Small intestine (tissue), 16 donors: ENCODE measurements around the gene SPA17. TPM values are rescaled to one million over a fixed set of nuclear protein-coding genes. Genes with fewer than 3 reads are reported as not detected.

ENCODE experiments used
- DNase-seq, 2 donors: peaks; one replicate each; pipeline versions ENCODE4 v3.0.0 to v3.0.0-alpha.2; 2013
- FAIRE-seq: peaks from 2 replicates; lab custom pipeline; 2012; peaks lifted over from hg19 to GRCh38; lab: Jason Lieb, UNC
- H3K27ac ChIP-seq, 3 donors: one replicate each; pipeline ENCODE4 v1.5.1; 2013; ENCODE audit warnings: low read length in 2 of 3, mild to moderate bottlenecking in 2 of 3, control low read depth in 1 of 3, inconsistent platforms in 1 of 3, low read depth in 1 of 3, moderate library complexity in 1 of 3
- H3K27me3 ChIP-seq, 3 donors: one replicate each; pipeline ENCODE4 v1.6.1; 2013; ENCODE audit warnings: low read length in 3 of 3, inconsistent platforms in 1 of 3; ENCODE audit not compliant: control insufficient read depth in 3 of 3, insufficient read depth in 3 of 3
- H3K36me3 ChIP-seq, 3 donors: one replicate each; pipeline ENCODE4 v1.6.1; 2013; ENCODE audit warnings: low read length in 3 of 3, inconsistent platforms in 1 of 3, low read depth in 1 of 3, mild to moderate bottlenecking in 1 of 3, moderate library complexity in 1 of 3; ENCODE audit not compliant: control insufficient read depth in 3 of 3, insufficient read depth in 2 of 3
- H3K4me1 ChIP-seq, 3 donors: one replicate each; pipeline ENCODE4 v1.6.1; 2013; ENCODE audit warnings: low read length in 2 of 3, inconsistent platforms in 1 of 3, low read depth in 1 of 3, mild to moderate bottlenecking in 1 of 3, moderate library complexity in 1 of 3; ENCODE audit not compliant: control insufficient read depth in 3 of 3, insufficient read depth in 2 of 3
- H3K4me3 ChIP-seq, 3 donors: one replicate each; pipeline ENCODE4 v1.5.1; 2013; ENCODE audit warnings: low read length in 3 of 3, control low read depth in 1 of 3, inconsistent platforms in 1 of 3, low read depth in 1 of 3, mild to moderate bottlenecking in 1 of 3, moderate library complexity in 1 of 3
- H3K9me3 ChIP-seq, 2 donors: one replicate each; pipeline ENCODE4 v1.6.1; 2013; ENCODE audit warnings: low read depth in 1 of 2, low read length in 1 of 2; ENCODE audit not compliant: control insufficient read depth in 2 of 2, insufficient read depth in 1 of 2
- WGBS, 3 donors: extraction: QIAGEN DNeasy Blood & Tissue Kit; methylation state at CpG; one replicate each; pipeline ENCODE4 v1.1.7; 2013; 5-methylcytosine and 5-hydroxymethylcytosine counted together
- long read RNA-seq, 10 donors: transcript quantifications; one replicate each; lab custom pipeline, GENCODE V29; 2026
- polyA plus RNA-seq, 4 donors: library from polyadenylated mRNA; stranded (reverse) in 3 of 4; unstranded in 1 of 4; fragments of 200-250 nt in 3 of 4; fragments of 120-200 nt in 1 of 4; gene quantifications; one replicate each; pipeline versions ENCODE4 v1.2.1 to v1.2.3, GENCODE V29; 2013
- donor health status: healthy with polysubstance abuse.
- donor health status: control.
- donor health status: control.
- donor health status: Bipolar disorder and iron deficiency.
- donor health status: healthy.

Gene SPA17
- 1 to 10 TPM; 3.2 to 9.8 (median 7.0) TPM for polyA plus RNA-seq
- long read RNA-seq, donor 1, full-length matches to known transcripts, result 10 of 10 reads
- long read RNA-seq, donor 1, partial matches to known transcripts, result 0 of 10 reads
- long read RNA-seq, donor 1, other reads (novel, unspliced or antisense), result 0 of 10 reads
- long read RNA-seq, donor 2, partial matches to known transcripts, result 0 of 3 reads
- long read RNA-seq, donor 2, other reads (novel, unspliced or antisense), result 0 of 3 reads
- long read RNA-seq, donor 3, partial matches to known transcripts, result 0 of 2 reads
- long read RNA-seq, donor 3, other reads (novel, unspliced or antisense), result 0 of 2 reads
- long read RNA-seq, donor 4, result 0 reads
- long read RNA-seq, donor 5, result 0 reads
- long read RNA-seq, donor 6, full-length matches to known transcripts, result 1 of 1 reads
- long read RNA-seq, donor 6, partial matches to known transcripts, result 0 of 1 reads
- long read RNA-seq, donor 6, other reads (novel, unspliced or antisense), result 0 of 1 reads
- long read RNA-seq, donor 7, result 0 reads
- long read RNA-seq, donor 8, result 0 reads
- long read RNA-seq, donor 9, result 0 reads
- long read RNA-seq, donor 10, partial matches to known transcripts, result 10 of 14 reads
- long read RNA-seq, donor 10, other reads (novel, unspliced or antisense), result 0 of 14 reads

GRCh38 chr11:124673333-124674167, at the start of gene SPA17, which contains the start of gene SIAE:
SPA17 (plus strand) TSS chr11:124673904; CDS start chr11:124675265, 1,361 bp downstream.
SIAE (minus strand) TSS chr11:124673739; CDS start chr11:124673708, 31 bp downstream.
- Histone ChIP-seq H3K27me3 (no peaks in the 10 kb centered on the region), H3K9me3 (no peaks in the 10 kb centered on the region), H3K4me1 (peaks cover 0 to 10% (median 9%) of the 10 kb centered on the region in 3 donors), H3K4me3 (peak within 1 kb of the TSS; percentile 86 to 92 (median 87)), H3K36me3 (no peaks in the 10 kb centered on the region), H3K27ac (peak within 1 kb of the TSS; percentile 91 to 95 (median 94))
- 0 to 1% (median 0%) methylated on average over 51 to 58 of the region's 58 CpGs for WGBS, 3 donors
- DNase-seq (peak; percentile 94 to 98), FAIRE-seq (no peak)

- Histone ChIP-seq H3K27ac (no peak overlapping the region), H3K9me3 (no peaks in the 10 kb centered on the region), H3K4me3 (no peak overlapping the region), H3K4me1 (peaks cover 5 to 11% (median 5%) of the 10 kb centered on the region in 3 donors), H3K27me3 (no peaks in the 10 kb centered on the region), H3K36me3 (peaks cover 5 to 20% (median 15%) of the 10 kb centered on the region in 3 donors)
- WGBS, 3 donors, result 94 to 96% (median 95%) methylated on average over 3 of the region's 3 CpGs
- FAIRE-seq (no peak), DNase-seq (no peak)
Measured at GRCh38 chr11:124625504-124626168, 48.1 kb upstream of the SPA17 start.

GRCh38 chr11:124627546-124627945, 46.2 kb upstream of the SPA17 start:
- H3K4me3 ChIP-seq, result no peak overlapping the region
- H3K4me1 ChIP-seq, result peaks cover 0 to 5% (median 5%) of the 10 kb centered on the region in 3 donors
- H3K36me3 ChIP-seq, result peaks cover 14 to 35% (median 18%) of the 10 kb centered on the region in 3 donors
- WGBS, 3 donors, result 87 to 88% (median 88%) methylated on average over 5 of the region's 5 CpGs
- no peaks in the 10 kb centered on the region for H3K9me3 ChIP-seq
- FAIRE-seq (no peak), DNase-seq (no peak)
- H3K27ac ChIP-seq, result no peak overlapping the region
- no peaks in the 10 kb centered on the region for H3K27me3 ChIP-seq

GRCh38 chr11:124629961-124630360, 43.7 kb upstream of the SPA17 start:
- no peak overlapping the region for H3K4me3 ChIP-seq
- no peaks in the 10 kb centered on the region for H3K27me3 ChIP-seq
- peaks cover 0 to 2% (median 0%) of the 10 kb centered on the region in 3 donors for H3K4me1 ChIP-seq
- no peaks in the 10 kb centered on the region for H3K9me3 ChIP-seq
- H3K27ac ChIP-seq, result no peak overlapping the region
- FAIRE-seq (no peak), DNase-seq (no peak)
- H3K36me3 ChIP-seq, result peaks cover 20 to 38% (median 24%) of the 10 kb centered on the region in 3 donors
- 79 to 83% (median 81%) methylated on average over 4 of the region's 4 CpGs for WGBS, 3 donors

GRCh38 chr11:124633355-124633754, 40.3 kb upstream of the SPA17 start:
- no peak overlapping the region for H3K27ac ChIP-seq
- 85 to 100% (median 89%) methylated on average over 1 of the region's 1 CpG for WGBS, 3 donors
- no peak for FAIRE-seq

GRCh38 chr11:124635932-124636331, 37.8 kb upstream of the SPA17 start:
- H3K4me3 ChIP-seq, result no peak overlapping the region
- 76 to 89% (median 89%) methylated on average over 3 of the region's 3 CpGs for WGBS, 3 donors
- H3K27me3 ChIP-seq, result no peaks in the 10 kb centered on the region
- H3K9me3 ChIP-seq, result no peaks in the 10 kb centered on the region
- no peak for DNase-seq
- H3K27ac ChIP-seq, result no peak overlapping the region
- H3K4me1 ChIP-seq, result no peaks in the 10 kb centered on the region
- no peak for FAIRE-seq
- peaks cover 11 to 37% (median 14%) of the 10 kb centered on the region in 3 donors for H3K36me3 ChIP-seq

More at GRCh38 chr11:124633355-124633754, 40.3 kb upstream of the SPA17 start:
- H3K4me1 ChIP-seq, result no peaks in the 10 kb centered on the region
- no peaks in the 10 kb centered on the region for H3K9me3 ChIP-seq
- H3K4me3 ChIP-seq, result no peak overlapping the region
- DNase-seq, result no peak
- peaks cover 16 to 37% (median 17%) of the 10 kb centered on the region in 3 donors for H3K36me3 ChIP-seq
- no peaks in the 10 kb centered on the region for H3K27me3 ChIP-seq

- Histone ChIP-seq H3K9me3 (no peaks in the 10 kb centered on the region), H3K4me1 (no peaks in the 10 kb centered on the region), H3K27ac (peak overlapping the region in 1 of 3 donors; percentile 4), H3K27me3 (no peaks in the 10 kb centered on the region), H3K36me3 (peaks cover 2 to 28% (median 5%) of the 10 kb centered on the region in 3 donors), H3K4me3 (no peak overlapping the region)
- WGBS, 3 donors, result 84 to 89% (median 85%) methylated on average over 3 of the region's 3 CpGs
- DNase-seq, result no peak
- FAIRE-seq, result no peak
Measured at GRCh38 chr11:124638500-124638899, 35.2 kb upstream of the SPA17 start.
